ENCODE measurements around the gene RGS17.
A peak's percentile ranks its signal among the peaks of the same experiment; 100 is the strongest.
"Not testable (repeated sequence)": the region's sequence is repeated elsewhere in the genome, so short reads cannot be mapped to it uniquely, and the experiment has no call there.

The RGS17 gene

GRCh38 chr6:153126218-153126617 is 4.9 kb downstream of the RGS17 start:
- TF ChIP-seq GLIS3 (CRISPR knock-in tag; IDR thresholded peaks at IDR 0.05) (no peak), ISL1 (CRISPR knock-in tag; IDR thresholded peaks at IDR 0.05) (no peak)
- TF ChIP-seq, protein P1, sequence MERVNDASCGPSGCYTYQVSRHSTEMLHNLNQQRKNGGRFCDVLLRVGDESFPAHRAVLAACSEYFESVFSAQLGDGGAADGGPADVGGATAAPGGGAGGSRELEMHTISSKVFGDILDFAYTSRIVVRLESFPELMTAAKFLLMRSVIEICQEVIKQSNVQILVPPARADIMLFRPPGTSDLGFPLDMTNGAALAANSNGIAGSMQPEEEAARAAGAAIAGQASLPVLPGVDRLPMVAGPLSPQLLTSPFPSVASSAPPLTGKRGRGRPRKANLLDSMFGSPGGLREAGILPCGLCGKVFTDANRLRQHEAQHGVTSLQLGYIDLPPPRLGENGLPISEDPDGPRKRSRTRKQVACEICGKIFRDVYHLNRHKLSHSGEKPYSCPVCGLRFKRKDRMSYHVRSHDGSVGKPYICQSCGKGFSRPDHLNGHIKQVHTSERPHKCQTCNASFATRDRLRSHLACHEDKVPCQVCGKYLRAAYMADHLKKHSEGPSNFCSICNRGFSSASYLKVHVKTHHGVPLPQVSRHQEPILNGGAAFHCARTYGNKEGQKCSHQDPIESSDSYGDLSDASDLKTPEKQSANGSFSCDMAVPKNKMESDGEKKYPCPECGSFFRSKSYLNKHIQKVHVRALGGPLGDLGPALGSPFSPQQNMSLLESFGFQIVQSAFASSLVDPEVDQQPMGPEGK (CRISPR knock-in tag; IDR thresholded peaks at IDR 0.05; ENCODE audit: borderline replicate concordance), result no peak
- TF ChIP-seq, protein P2, sequence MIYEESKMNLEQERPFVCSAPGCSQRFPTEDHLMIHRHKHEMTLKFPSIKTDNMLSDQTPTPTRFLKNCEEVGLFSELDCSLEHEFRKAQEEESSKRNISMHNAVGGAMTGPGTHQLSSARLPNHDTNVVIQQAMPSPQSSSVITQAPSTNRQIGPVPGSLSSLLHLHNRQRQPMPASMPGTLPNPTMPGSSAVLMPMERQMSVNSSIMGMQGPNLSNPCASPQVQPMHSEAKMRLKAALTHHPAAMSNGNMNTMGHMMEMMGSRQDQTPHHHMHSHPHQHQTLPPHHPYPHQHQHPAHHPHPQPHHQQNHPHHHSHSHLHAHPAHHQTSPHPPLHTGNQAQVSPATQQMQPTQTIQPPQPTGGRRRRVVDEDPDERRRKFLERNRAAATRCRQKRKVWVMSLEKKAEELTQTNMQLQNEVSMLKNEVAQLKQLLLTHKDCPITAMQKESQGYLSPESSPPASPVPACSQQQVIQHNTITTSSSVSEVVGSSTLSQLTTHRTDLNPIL (CRISPR knock-in tag; IDR thresholded peaks at IDR 0.05; ENCODE audit: low read depth), result no peak
- TF ChIP-seq, protein P3, sequence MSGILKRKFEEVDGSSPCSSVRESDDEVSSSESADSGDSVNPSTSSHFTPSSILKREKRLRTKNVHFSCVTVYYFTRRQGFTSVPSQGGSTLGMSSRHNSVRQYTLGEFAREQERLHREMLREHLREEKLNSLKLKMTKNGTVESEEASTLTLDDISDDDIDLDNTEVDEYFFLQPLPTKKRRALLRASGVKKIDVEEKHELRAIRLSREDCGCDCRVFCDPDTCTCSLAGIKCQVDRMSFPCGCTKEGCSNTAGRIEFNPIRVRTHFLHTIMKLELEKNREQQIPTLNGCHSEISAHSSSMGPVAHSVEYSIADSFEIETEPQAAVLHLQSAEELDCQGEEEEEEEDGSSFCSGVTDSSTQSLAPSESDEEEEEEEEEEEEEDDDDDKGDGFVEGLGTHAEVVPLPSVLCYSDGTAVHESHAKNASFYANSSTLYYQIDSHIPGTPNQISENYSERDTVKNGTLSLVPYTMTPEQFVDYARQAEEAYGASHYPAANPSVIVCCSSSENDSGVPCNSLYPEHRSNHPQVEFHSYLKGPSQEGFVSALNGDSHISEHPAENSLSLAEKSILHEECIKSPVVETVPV (CRISPR knock-in tag; IDR thresholded peaks at IDR 0.05), result no peak
- ATAC-seq, result no peak

DNA sequence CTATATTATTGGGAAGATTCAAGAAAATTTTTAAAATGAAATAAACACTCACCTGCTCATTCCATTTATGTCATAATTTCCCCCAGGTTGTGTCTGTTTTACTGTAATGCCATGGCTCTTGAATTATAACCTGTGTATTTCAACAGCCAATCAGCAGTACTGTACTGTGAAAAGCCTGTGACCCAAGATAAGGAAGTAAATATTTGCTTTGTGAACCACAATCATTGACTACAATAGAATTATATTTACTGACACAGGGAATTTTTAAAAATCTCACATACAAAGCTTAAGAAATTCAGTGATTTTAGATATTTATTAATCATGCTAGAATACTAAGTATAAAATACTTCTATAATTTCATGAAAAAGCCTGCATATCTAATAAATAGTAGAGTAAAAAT is 6.0 kb downstream of the RGS17 start:
- TF ChIP-seq ZFP3 (CRISPR knock-in tag; IDR thresholded peaks at IDR 0.05) (no peak), SNAI2 (CRISPR knock-in tag; IDR thresholded peaks at IDR 0.05) (no peak), OSR1 (CRISPR knock-in tag; IDR thresholded peaks at IDR 0.05) (no peak)
- ATAC-seq, result no peak

- ATAC-seq, result no peak
- TF ChIP-seq ESRRG (CRISPR knock-in tag; IDR thresholded peaks at IDR 0.05) (no peak), ZNF8 (CRISPR knock-in tag; IDR thresholded peaks at IDR 0.05) (no peak), ZFP3 (CRISPR knock-in tag; IDR thresholded peaks at IDR 0.05) (no peak)
Observed at GRCh38 chr6:153123801-153124200, 7.3 kb downstream of the RGS17 start.

GRCh38 chr6:153121311-153121710 is 9.8 kb downstream of the RGS17 start:
- no peak for TF ChIP-seq SNAI2 (CRISPR knock-in tag; IDR thresholded peaks at IDR 0.05)
- TF ChIP-seq GLIS3 (CRISPR knock-in tag; IDR thresholded peaks at IDR 0.05), result no peak
- TF ChIP-seq ZC3H10 (CRISPR knock-in tag; IDR thresholded peaks at IDR 0.05), result no peak
- no peak for ATAC-seq

DNA sequence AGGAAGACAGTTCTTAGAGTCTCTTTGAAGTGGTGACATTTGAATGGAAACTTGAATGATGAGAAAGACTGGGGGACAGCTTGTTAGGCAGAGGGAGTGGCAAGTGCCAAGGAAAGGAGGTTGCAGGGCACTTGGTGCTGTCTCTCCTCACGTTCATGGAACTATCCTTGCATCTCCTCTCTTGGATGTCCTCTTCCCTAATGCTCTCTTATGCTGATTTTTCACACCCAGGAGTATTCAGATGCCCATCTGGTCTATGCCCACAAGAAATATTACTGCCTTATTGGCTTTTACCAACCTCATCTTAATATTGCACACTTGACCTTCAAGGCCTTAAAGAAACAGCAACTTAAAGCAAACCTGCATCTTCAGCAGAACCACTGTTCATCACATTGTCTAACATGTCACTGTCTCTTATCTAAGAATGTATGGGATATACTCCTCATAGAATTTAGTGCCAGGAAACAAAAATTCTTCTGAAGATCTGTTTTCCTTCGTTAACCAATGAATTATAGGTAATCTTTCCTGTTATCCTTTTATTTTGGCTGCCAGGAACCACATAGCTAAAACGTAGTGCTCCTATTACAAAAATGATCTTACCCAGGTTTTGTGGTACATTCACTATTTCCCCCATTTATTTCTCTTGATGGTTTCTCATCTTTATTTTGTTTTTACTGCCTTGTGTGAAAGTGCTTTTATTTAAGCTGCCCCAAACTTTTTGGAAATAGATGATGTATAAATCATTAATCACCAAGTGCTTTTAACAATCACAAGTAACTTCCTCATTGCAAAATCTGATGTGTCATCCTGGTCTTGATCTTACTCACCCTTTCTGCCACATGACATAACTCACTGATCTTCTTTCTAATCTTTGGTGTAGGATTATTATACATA is 12.8 kb downstream of the RGS17 start:
- TF ChIP-seq ISL1 (CRISPR knock-in tag; IDR thresholded peaks at IDR 0.05), result peak; percentile 51
- peak; percentile 58 for TF ChIP-seq ZFP30 (CRISPR knock-in tag; IDR thresholded peaks at IDR 0.05)
- no peak for TF ChIP-seq OSR1 (CRISPR knock-in tag; IDR thresholded peaks at IDR 0.05)
- ATAC-seq, result peak; percentile 60; the same call in 2 of the 3 replicates

GRCh38 chr6:153111082-153111481 is 20.0 kb downstream of the RGS17 start:
- not testable (repeated sequence) for ATAC-seq

DNA sequence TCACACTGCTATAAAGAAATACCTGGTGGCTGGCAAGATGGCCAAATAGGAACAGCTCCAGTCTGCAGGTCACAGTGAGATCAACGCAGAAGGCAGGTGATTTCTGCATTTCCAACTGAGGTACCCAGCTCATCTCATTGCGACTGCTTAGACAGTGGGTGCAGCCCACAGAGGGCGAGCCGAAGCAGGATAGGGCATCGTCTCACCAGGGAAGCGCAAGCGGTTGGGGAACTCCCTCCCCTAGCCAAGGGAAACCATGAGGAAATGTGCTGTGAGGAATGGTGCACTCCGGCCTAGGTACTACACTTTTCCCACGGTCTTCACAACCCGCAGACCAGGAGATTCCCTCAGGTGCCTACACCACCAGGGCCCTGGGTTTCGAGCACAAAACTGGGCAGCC is 20.5 kb downstream of the RGS17 start:
- ATAC-seq, result not testable (repeated sequence)

- TF ChIP-seq CSDC2 (CRISPR knock-in tag; IDR thresholded peaks at IDR 0.05) (peak; percentile 32; the same call in 1 of the 2 replicates), ZFP3 (CRISPR knock-in tag; IDR thresholded peaks at IDR 0.05) (no peak), ESRRG (CRISPR knock-in tag; IDR thresholded peaks at IDR 0.05) (no peak), ISL1 (CRISPR knock-in tag; IDR thresholded peaks at IDR 0.05) (peak; percentile 64), ZNF565 (CRISPR knock-in tag; conservative IDR thresholded peaks at IDR 0.05; ENCODE audit: low read depth) (no peak), ZC3H10 (CRISPR knock-in tag; IDR thresholded peaks at IDR 0.05) (no peak), TSHZ2 (CRISPR knock-in tag; IDR thresholded peaks at IDR 0.05) (0 out of 2 replicates have a peak, but pooled peaks have one; percentile 49)
- TF ChIP-seq, protein P3 (CRISPR knock-in tag; IDR thresholded peaks at IDR 0.05), result no peak
- TF ChIP-seq, protein P2 (CRISPR knock-in tag; IDR thresholded peaks at IDR 0.05; ENCODE audit: low read depth), result no peak
- peak; percentile 81 for ATAC-seq
Observed at GRCh38 chr6:153108315-153108714, 22.8 kb downstream of the RGS17 start.

All from SK-N-SH treated with all-trans-retinoic acid at 6 μM for 48 hours (cell line).